ENCODE data around the gene RPS6KA2. TPM values are rescaled to one million over a fixed set of nuclear protein-coding genes. Genes with fewer than 3 reads are reported as not detected.

RPS6KA2 gene
- polyA plus RNA-seq, 6 donors from 2014 or later = 2.1 to 5.4 (median 4.6) TPM

GRCh38 chr6:166615059-166615770, 11.8 kb downstream of the RPS6KA2 start:
- H3K4me1 Mint-ChIP-seq = peaks cover 0 to 3% (median 1%) of the 10 kb centered on the region in 3 donors
- ATAC-seq (ENCODE audit: low read depth in 2 of 2) = no peak
- H3K4me3 Mint-ChIP-seq = no peak overlapping the region
- H3K27ac Mint-ChIP-seq = peak overlapping the region in 3 of 6 donors; percentile 25 to 90 (median 72)
- no peaks in the 10 kb centered on the region for H3K9me3 Mint-ChIP-seq
- H3K27me3 Mint-ChIP-seq = peaks cover 0 to 5% (median 0%) of the 10 kb centered on the region in 3 donors
- peaks cover 4 to 18% of the 10 kb centered on the region in 2 donors for H3K36me3 Mint-ChIP-seq
- no peak for DNase-seq

- no peak overlapping the region for H3K4me3 Mint-ChIP-seq
- DNase-seq = no peak
- peak overlapping the region in 1 of 6 donors; percentile 63 for H3K27ac Mint-ChIP-seq
- H3K9me3 Mint-ChIP-seq = no peaks in the 10 kb centered on the region
- H3K36me3 Mint-ChIP-seq = peaks cover 4 to 18% of the 10 kb centered on the region in 2 donors
- peaks cover 0 to 5% (median 0%) of the 10 kb centered on the region in 3 donors for H3K27me3 Mint-ChIP-seq
- H3K4me1 Mint-ChIP-seq = peaks cover 0 to 3% (median 1%) of the 10 kb centered on the region in 3 donors
- no peak for ATAC-seq (ENCODE audit: low read depth in 2 of 2)
Measured at GRCh38 chr6:166614589-166614988, 12.5 kb downstream of the RPS6KA2 start.

GRCh38 chr6:166614171-166614583, 12.9 kb downstream of the RPS6KA2 start:
- H3K36me3 Mint-ChIP-seq = peaks cover 4 to 18% of the 10 kb centered on the region in 2 donors
- H3K9me3 Mint-ChIP-seq = no peaks in the 10 kb centered on the region
- ATAC-seq (ENCODE audit: low read depth in 2 of 2) (no peak), DNase-seq (no peak)
- peaks cover 0 to 5% (median 0%) of the 10 kb centered on the region in 3 donors for H3K27me3 Mint-ChIP-seq
- H3K4me1 Mint-ChIP-seq = peaks cover 0 to 3% (median 1%) of the 10 kb centered on the region in 3 donors
- no peak overlapping the region for H3K27ac Mint-ChIP-seq
- no peak overlapping the region for H3K4me3 Mint-ChIP-seq

- Mint-ChIP-seq H3K4me1 (peaks cover 0 to 3% (median 1%) of the 10 kb centered on the region in 3 donors), H3K9me3 (no peaks in the 10 kb centered on the region)
- DNase-seq = no peak
Measured at GRCh38 chr6:166613027-166613426, 14.0 kb downstream of the RPS6KA2 start.

GRCh38 chr6:166612471-166612881, 14.6 kb downstream of the RPS6KA2 start:
- no peak for ATAC-seq (ENCODE audit: low read depth in 2 of 2)
- H3K27me3 Mint-ChIP-seq = peaks cover 0 to 5% (median 0%) of the 10 kb centered on the region in 3 donors
- peak overlapping the region in 2 of 6 donors; percentile 33 to 76 for H3K27ac Mint-ChIP-seq
- H3K4me3 Mint-ChIP-seq = no peak overlapping the region
- H3K4me1 Mint-ChIP-seq = peaks cover 0 to 3% (median 1%) of the 10 kb centered on the region in 3 donors
- no peak for DNase-seq
- H3K9me3 Mint-ChIP-seq = no peaks in the 10 kb centered on the region
- peaks cover 1 to 6% of the 10 kb centered on the region in 2 donors for H3K36me3 Mint-ChIP-seq

More at GRCh38 chr6:166613027-166613426, 14.0 kb downstream of the RPS6KA2 start:
- no peak for ATAC-seq (ENCODE audit: low read depth in 2 of 2)
- peaks cover 0 to 5% (median 0%) of the 10 kb centered on the region in 3 donors for H3K27me3 Mint-ChIP-seq
- H3K27ac Mint-ChIP-seq = no peak overlapping the region
- peaks cover 4 to 10% of the 10 kb centered on the region in 2 donors for H3K36me3 Mint-ChIP-seq
- no peak overlapping the region for H3K4me3 Mint-ChIP-seq

- H3K27me3 Mint-ChIP-seq = peaks cover 0 to 5% (median 0%) of the 10 kb centered on the region in 3 donors
Measured at GRCh38 chr6:166611631-166612030, 15.4 kb downstream of the RPS6KA2 start.

GRCh38 chr6:166610069-166610468, 17.0 kb downstream of the RPS6KA2 start:
- Mint-ChIP-seq H3K4me1 (peaks cover 0 to 1% (median under 1%) of the 10 kb centered on the region in 3 donors), H3K4me3 (no peak overlapping the region), H3K27ac (no peak overlapping the region), H3K9me3 (no peaks in the 10 kb centered on the region), H3K27me3 (peaks cover 0 to 3% (median 0%) of the 10 kb centered on the region in 3 donors), H3K36me3 (peaks cover 0 to 6% of the 10 kb centered on the region in 2 donors)
- no peak for ATAC-seq (ENCODE audit: low read depth in 2 of 2)
- no peak for DNase-seq

More at GRCh38 chr6:166611631-166612030, 15.4 kb downstream of the RPS6KA2 start:
- H3K4me3 Mint-ChIP-seq = no peak overlapping the region
- peaks cover 0 to 3% (median 1%) of the 10 kb centered on the region in 3 donors for H3K4me1 Mint-ChIP-seq
- H3K9me3 Mint-ChIP-seq = no peaks in the 10 kb centered on the region
- H3K36me3 Mint-ChIP-seq = peaks cover 0 to 6% of the 10 kb centered on the region in 2 donors
- peak overlapping the region in 1 of 6 donors; percentile 32 for H3K27ac Mint-ChIP-seq
- ATAC-seq (ENCODE audit: low read depth in 2 of 2) (no peak), DNase-seq (no peak)

GRCh38 chr6:166608774-166609173, 18.3 kb downstream of the RPS6KA2 start:
- peaks cover 0 to 2% of the 10 kb centered on the region in 2 donors for H3K36me3 Mint-ChIP-seq
- H3K4me1 Mint-ChIP-seq = no peaks in the 10 kb centered on the region
- peaks cover 0 to under 1% (median 0%) of the 10 kb centered on the region in 3 donors for H3K27me3 Mint-ChIP-seq
- H3K27ac Mint-ChIP-seq = no peak overlapping the region
- DNase-seq (no peak), ATAC-seq (ENCODE audit: low read depth in 2 of 2) (no peak)
- H3K4me3 Mint-ChIP-seq = no peak overlapping the region
- no peaks in the 10 kb centered on the region for H3K9me3 Mint-ChIP-seq

- H3K4me3 Mint-ChIP-seq = no peak overlapping the region
- peaks cover 0 to 4% (median 0%) of the 10 kb centered on the region in 7 donors for H3K9me3 Mint-ChIP-seq
- H3K27ac Mint-ChIP-seq = no peak overlapping the region
- H3K4me1 Mint-ChIP-seq = no peaks in the 10 kb centered on the region
- DNase-seq (no peak), ATAC-seq (ENCODE audit: low read depth in 2 of 2) (no peak)
- peaks cover 4 to 12% (median 11%) of the 10 kb centered on the region in 3 donors for H3K27me3 Mint-ChIP-seq
- peaks cover 0 to 8% of the 10 kb centered on the region in 2 donors for H3K36me3 Mint-ChIP-seq
Measured at GRCh38 chr6:166605752-166606151, 21.3 kb downstream of the RPS6KA2 start.

- no peak overlapping the region for H3K4me3 Mint-ChIP-seq
- no peak for DNase-seq
- H3K27me3 Mint-ChIP-seq = peaks cover 4 to 14% (median 11%) of the 10 kb centered on the region in 3 donors
- no peak for ATAC-seq (ENCODE audit: low read depth in 2 of 2)
- H3K4me1 Mint-ChIP-seq = no peaks in the 10 kb centered on the region
- H3K36me3 Mint-ChIP-seq = peaks cover 0 to 8% of the 10 kb centered on the region in 2 donors
- no peak overlapping the region for H3K27ac Mint-ChIP-seq
- peaks cover 0 to 4% (median 0%) of the 10 kb centered on the region in 7 donors for H3K9me3 Mint-ChIP-seq
Measured at GRCh38 chr6:166604911-166605310, 22.1 kb downstream of the RPS6KA2 start.

GRCh38 chr6:166604328-166604727, 22.7 kb downstream of the RPS6KA2 start:
- Mint-ChIP-seq H3K4me3 (no peak overlapping the region), H3K36me3 (peaks cover 0 to 8% of the 10 kb centered on the region in 2 donors), H3K9me3 (peaks cover 0 to 4% (median 0%) of the 10 kb centered on the region in 7 donors), H3K27ac (no peak overlapping the region), H3K4me1 (no peaks in the 10 kb centered on the region), H3K27me3 (peaks cover 4 to 18% (median 11%) of the 10 kb centered on the region in 3 donors)
- ATAC-seq (ENCODE audit: low read depth in 2 of 2) = no peak
- no peak for DNase-seq

- H3K4me1 Mint-ChIP-seq = no peaks in the 10 kb centered on the region
- H3K9me3 Mint-ChIP-seq = peaks cover 0 to 4% (median 0%) of the 10 kb centered on the region in 7 donors
- H3K36me3 Mint-ChIP-seq = peaks cover 6 to 8% of the 10 kb centered on the region in 2 donors
- H3K4me3 Mint-ChIP-seq = no peak overlapping the region
- ATAC-seq (ENCODE audit: low read depth in 2 of 2) = no peak
- H3K27me3 Mint-ChIP-seq = peaks cover 4 to 18% (median 14%) of the 10 kb centered on the region in 3 donors
- peak overlapping the region in 1 of 6 donors; percentile 11 for H3K27ac Mint-ChIP-seq
- no peak for DNase-seq
Measured at GRCh38 chr6:166603043-166603690, 23.9 kb downstream of the RPS6KA2 start.

- Mint-ChIP-seq H3K9me3 (peaks cover 0 to 4% (median 0%) of the 10 kb centered on the region in 7 donors), H3K4me3 (no peak overlapping the region), H3K27ac (no peak overlapping the region), H3K36me3 (peaks cover 15% of the 10 kb centered on the region in 2 donors), H3K27me3 (peaks cover 8 to 25% (median 22%) of the 10 kb centered on the region in 3 donors), H3K4me1 (peaks cover 0 to 5% (median 0%) of the 10 kb centered on the region in 3 donors)
- ATAC-seq (ENCODE audit: low read depth in 2 of 2) = no peak
- DNase-seq = no peak
Measured at GRCh38 chr6:166601956-166602355, 25.1 kb downstream of the RPS6KA2 start.

All from naive B cell (primary cell).